ENCODE data around the gene C17orf50. TPM values are rescaled to one million over a fixed set of nuclear protein-coding genes. Genes with fewer than 3 reads are reported as not detected.

The C17orf50 gene
- total and polyA plus RNA-seq, 4 donors: 0.68 to 1.6 TPM; not detected in 2

DNA sequence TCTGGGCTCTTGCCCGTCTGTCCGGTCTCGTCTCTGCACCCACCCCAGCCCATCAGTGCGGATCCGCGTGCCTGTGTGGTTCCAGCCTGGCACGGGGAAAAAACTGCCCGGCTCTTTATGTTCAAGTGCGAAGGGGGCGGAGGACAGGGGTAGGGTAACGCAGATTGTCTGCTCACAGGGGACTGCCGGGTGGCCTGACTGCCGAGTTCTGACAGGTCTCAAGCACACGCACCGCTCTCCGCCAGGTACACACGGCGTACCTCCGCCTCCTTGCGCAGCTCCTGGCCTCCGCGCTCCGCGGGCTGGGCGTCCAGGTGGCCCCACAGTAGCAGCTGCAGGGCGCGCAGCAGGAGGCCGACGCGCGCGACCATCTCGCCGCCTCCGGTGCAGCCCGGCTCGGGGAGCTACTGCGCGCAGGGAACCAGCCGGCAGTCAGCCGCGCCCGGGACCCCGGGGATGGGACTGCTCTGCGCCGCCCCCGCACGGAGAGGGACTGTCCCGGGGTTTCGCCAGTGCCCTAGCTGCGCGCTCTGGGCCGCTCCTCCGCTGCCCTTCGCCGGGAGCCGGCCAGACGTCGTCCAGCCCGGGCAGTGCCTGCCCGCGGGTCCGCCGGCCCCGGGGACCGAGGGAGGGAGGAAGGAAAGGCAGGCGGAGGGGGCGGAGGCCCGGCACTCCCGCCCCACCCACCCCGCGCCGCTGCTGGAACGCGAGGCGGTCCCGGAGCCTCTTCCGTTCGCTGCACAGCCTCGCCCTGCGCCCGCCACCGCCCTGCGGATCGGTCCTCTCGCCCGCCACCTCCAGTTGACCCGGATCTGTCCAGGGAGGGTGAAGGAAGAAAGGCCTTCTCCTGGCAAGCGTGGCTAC, 34.6 kb downstream of the C17orf50 start, which contains the start of gene MMP28:
Gene MMP28, minus strand, starts transcription at position 635 of the 864 bp plus-strand sequence. Its CDS starts 264 bp downstream, at position 371.
- H3K36me3 ChIP-seq (ENCODE audit: control insufficient read depth, insufficient read depth, low read length): no peaks in the 10 kb centered on the region
- no peaks in the 10 kb centered on the region for H3K9me3 ChIP-seq (ENCODE audit: control insufficient read depth, insufficient read depth, low read length)
- H3K4me1 ChIP-seq (ENCODE audit: control insufficient read depth, insufficient read depth, low read length): peaks cover 37% of the 10 kb centered on the region
- H3K27ac ChIP-seq (ENCODE audit: low read depth, low read length): peak within 1 kb of the TSS; percentile 25
- DNase-seq (ENCODE audit: low read depth in 4 of 6, low spot score in 6 of 6): peak in 2 of 6 donors; percentile 44 to 65
- WGBS (ENCODE audit: insufficient coverage): under 1% methylated on average over 80 of the region's 89 CpGs
- H3K4me3 ChIP-seq (ENCODE audit: low read depth, low read length): peak within 1 kb of the TSS; percentile 38
- peaks cover 29% of the 10 kb centered on the region for H3K27me3 ChIP-seq (ENCODE audit: control insufficient read depth, insufficient read depth, low read length)

DNA sequence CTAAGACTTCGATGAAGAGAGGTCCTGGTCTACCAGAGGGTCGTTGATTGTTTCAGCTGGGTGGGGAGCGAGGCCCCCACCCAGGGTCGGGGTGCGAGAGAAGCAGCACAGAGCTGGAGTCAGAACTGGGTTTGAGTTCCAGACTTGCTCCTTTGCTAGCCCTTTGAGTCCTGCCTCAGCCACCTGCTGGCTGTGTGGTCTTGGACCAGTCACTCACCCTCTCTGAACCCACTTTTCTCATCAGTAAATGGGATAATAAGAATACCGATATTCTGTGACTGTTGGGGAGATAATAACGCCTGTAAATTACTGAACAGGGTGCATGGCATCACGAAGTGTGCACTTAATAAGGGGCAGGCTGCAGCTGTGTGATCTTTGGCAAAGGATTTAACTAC, 35.2 kb downstream of the C17orf50 start:
- Histone ChIP-seq H3K27me3 (ENCODE audit: control insufficient read depth, insufficient read depth, low read length) (peaks cover 29% of the 10 kb centered on the region), H3K4me1 (ENCODE audit: control insufficient read depth, insufficient read depth, low read length) (peaks cover 44% of the 10 kb centered on the region)
- WGBS (ENCODE audit: insufficient coverage): 43% methylated on average over 7 of the region's 8 CpGs

DNA sequence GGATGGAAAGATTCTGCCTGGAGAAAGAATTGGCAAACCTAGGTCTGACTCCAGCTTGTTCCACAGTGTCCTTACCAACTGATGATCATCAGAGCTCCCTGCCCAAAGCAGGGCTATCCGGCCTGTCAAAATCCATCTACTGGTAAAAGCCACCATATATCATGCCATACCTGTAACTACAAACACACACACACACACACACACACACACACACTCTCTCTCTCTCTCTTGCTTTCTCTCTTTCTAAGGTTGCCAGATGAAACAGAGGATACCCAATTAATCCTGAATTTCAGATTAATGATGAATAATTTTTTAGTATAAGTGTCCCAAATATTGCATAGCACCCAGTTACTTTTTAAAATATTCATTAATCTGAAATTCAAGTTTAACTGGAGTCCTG, 36.3 kb downstream of the C17orf50 start:
- Histone ChIP-seq H3K27ac (ENCODE audit: low read depth, low read length) (no peak overlapping the region), H3K36me3 (ENCODE audit: control insufficient read depth, insufficient read depth, low read length) (no peaks in the 10 kb centered on the region), H3K27me3 (ENCODE audit: control insufficient read depth, insufficient read depth, low read length) (peaks cover 29% of the 10 kb centered on the region), H3K4me3 (ENCODE audit: low read depth, low read length) (no peak overlapping the region), H3K9me3 (ENCODE audit: control insufficient read depth, insufficient read depth, low read length) (no peaks in the 10 kb centered on the region), H3K4me1 (ENCODE audit: control insufficient read depth, insufficient read depth, low read length) (peaks cover 54% of the 10 kb centered on the region)
- no peak for DNase-seq (ENCODE audit: low read depth in 4 of 6, low spot score in 6 of 6)
- WGBS (ENCODE audit: insufficient coverage): 93% methylated on average over 1 of the region's 1 CpG

More for the DNA sequence above, 35.2 kb downstream of the C17orf50 start:
- Histone ChIP-seq H3K27ac (ENCODE audit: low read depth, low read length) (peak overlapping the region; percentile 25), H3K36me3 (ENCODE audit: control insufficient read depth, insufficient read depth, low read length) (no peaks in the 10 kb centered on the region), H3K4me3 (ENCODE audit: low read depth, low read length) (peak overlapping the region; percentile 24), H3K9me3 (ENCODE audit: control insufficient read depth, insufficient read depth, low read length) (no peaks in the 10 kb centered on the region)
- DNase-seq (ENCODE audit: low read depth in 4 of 6, low spot score in 6 of 6): no peak

DNA sequence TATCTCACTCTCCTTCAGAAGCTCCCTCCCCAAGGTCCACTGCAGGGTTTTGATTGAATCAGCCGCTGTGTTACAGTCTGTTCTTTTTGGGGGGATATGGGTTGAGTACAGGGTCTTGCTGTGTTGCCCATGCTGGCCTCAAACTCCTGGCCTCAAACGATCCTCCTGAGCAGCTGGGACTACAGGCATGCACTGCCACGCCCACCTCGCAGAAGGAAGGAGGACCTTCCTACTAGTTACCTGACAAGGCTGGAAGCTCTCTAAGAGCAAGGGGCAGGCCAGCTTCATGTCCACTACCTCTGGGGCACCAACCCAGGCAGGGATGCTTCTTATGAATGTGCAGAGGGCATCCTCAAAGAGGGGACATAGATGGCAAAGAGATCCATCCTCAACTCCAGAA, 36.7 kb downstream of the C17orf50 start:
- 51% methylated on average over 3 of the region's 4 CpGs for WGBS (ENCODE audit: insufficient coverage)
- DNase-seq (ENCODE audit: low read depth in 4 of 6, low spot score in 6 of 6): no peak
- Histone ChIP-seq H3K9me3 (ENCODE audit: control insufficient read depth, insufficient read depth, low read length) (no peaks in the 10 kb centered on the region), H3K4me3 (ENCODE audit: low read depth, low read length) (no peak overlapping the region), H3K36me3 (ENCODE audit: control insufficient read depth, insufficient read depth, low read length) (no peaks in the 10 kb centered on the region), H3K27ac (ENCODE audit: low read depth, low read length) (no peak overlapping the region), H3K27me3 (ENCODE audit: control insufficient read depth, insufficient read depth, low read length) (peaks cover 25% of the 10 kb centered on the region), H3K4me1 (ENCODE audit: control insufficient read depth, insufficient read depth, low read length) (peaks cover 58% of the 10 kb centered on the region)

DNA sequence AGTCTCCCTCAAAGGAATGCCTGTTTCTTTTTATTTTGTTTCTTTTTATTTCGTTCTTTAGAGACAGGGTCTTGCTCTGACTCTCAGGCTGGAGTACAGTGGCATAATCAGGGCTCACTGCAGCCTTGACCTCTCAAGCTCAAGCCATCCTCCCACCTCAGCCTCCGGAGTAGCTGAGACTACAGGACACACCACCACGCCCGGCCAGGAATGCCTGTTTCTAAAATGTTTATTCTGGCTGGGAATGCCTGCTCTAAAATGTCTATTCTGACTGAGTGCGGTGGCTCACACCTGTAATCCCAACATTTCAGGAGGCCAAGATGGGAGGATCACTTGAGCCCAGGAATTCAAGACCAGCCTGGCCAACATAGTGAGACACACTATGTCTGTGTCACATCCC, 37.2 kb downstream of the C17orf50 start:
- no peaks in the 10 kb centered on the region for H3K36me3 ChIP-seq (ENCODE audit: control insufficient read depth, insufficient read depth, low read length)
- no peak overlapping the region for H3K4me3 ChIP-seq (ENCODE audit: low read depth, low read length)
- H3K27me3 ChIP-seq (ENCODE audit: control insufficient read depth, insufficient read depth, low read length): peaks cover 25% of the 10 kb centered on the region
- peaks cover 58% of the 10 kb centered on the region for H3K4me1 ChIP-seq (ENCODE audit: control insufficient read depth, insufficient read depth, low read length)
- no peaks in the 10 kb centered on the region for H3K9me3 ChIP-seq (ENCODE audit: control insufficient read depth, insufficient read depth, low read length)
- H3K27ac ChIP-seq (ENCODE audit: low read depth, low read length): no peak overlapping the region
- no peak for DNase-seq (ENCODE audit: low read depth in 4 of 6, low spot score in 6 of 6)
- 89% methylated on average over 4 of the region's 5 CpGs for WGBS (ENCODE audit: insufficient coverage)

DNA sequence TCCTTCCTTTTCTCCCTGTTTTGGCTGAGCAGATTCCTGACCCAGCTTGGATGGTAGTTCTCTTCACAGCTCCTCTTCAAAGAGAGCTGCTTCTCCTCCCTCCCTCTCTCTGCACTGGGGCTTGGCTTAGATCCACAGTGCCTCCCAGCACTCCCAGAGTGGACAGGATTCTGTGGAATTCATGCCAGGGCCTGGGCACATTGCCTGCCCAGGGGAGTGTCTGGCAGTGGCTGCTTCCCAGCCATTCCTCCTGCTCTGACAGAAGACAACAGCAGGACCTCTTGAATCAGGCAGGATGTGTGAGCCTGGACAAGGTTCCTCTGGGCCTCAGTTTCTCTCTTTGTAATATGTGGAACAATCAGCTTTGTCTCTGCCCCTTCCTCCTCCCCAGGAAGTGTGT, 39.3 kb downstream of the C17orf50 start:
- H3K9me3 ChIP-seq (ENCODE audit: control insufficient read depth, insufficient read depth, low read length): no peaks in the 10 kb centered on the region
- no peaks in the 10 kb centered on the region for H3K36me3 ChIP-seq (ENCODE audit: control insufficient read depth, insufficient read depth, low read length)
- peaks cover 10% of the 10 kb centered on the region for H3K27me3 ChIP-seq (ENCODE audit: control insufficient read depth, insufficient read depth, low read length)
- no peak overlapping the region for H3K4me3 ChIP-seq (ENCODE audit: low read depth, low read length)
- H3K4me1 ChIP-seq (ENCODE audit: control insufficient read depth, insufficient read depth, low read length): peaks cover 45% of the 10 kb centered on the region
- peak; percentile 59 to 96 (median 80) for DNase-seq (ENCODE audit: low read depth in 4 of 6, low spot score in 6 of 6)
- H3K27ac ChIP-seq (ENCODE audit: low read depth, low read length): peak overlapping the region; percentile 71

DNA sequence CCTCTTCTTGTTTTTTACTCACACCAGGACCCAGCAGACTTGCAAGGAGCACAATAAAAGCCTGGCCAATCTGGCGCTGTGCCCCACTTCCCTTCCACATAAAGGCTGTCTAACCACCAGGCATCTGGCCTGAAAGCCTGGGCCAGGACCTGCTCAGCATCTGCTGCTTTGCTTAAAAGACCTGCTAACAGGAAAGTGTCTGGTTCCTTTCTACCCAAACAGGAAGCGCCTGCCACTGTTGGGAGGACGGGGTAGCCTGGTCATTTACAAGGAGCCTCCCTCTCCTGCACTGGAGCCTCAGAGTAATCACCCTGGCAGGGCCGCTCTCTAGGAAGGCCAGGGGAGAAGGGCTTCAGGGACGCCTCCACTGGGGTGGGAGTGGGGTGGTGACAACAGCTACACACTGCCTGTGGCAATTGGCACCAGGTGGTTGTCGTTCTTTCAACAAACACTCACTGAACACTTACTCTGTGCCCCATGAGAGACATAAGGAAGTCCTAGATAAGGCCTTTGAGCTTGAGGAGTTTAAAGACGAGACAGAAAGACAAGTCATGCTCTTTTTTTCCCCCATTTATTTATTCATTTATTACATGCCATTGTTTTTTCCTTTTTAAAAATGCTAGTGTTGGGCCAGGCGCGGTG, 41.0 kb downstream of the C17orf50 start:
- no peaks in the 10 kb centered on the region for H3K36me3 ChIP-seq (ENCODE audit: control insufficient read depth, insufficient read depth, low read length)
- DNase-seq (ENCODE audit: low read depth in 4 of 6, low spot score in 6 of 6): peak in 5 of 6 donors; percentile 46 to 95 (median 72)
- no peaks in the 10 kb centered on the region for H3K9me3 ChIP-seq (ENCODE audit: control insufficient read depth, insufficient read depth, low read length)
- H3K4me3 ChIP-seq (ENCODE audit: low read depth, low read length): no peak overlapping the region
- H3K4me1 ChIP-seq (ENCODE audit: control insufficient read depth, insufficient read depth, low read length): peaks cover 36% of the 10 kb centered on the region
- 33% methylated on average over 1 of the region's 9 CpGs for WGBS (ENCODE audit: insufficient coverage)
- peak overlapping the region; percentile 69 for H3K27ac ChIP-seq (ENCODE audit: low read depth, low read length)
- no peaks in the 10 kb centered on the region for H3K27me3 ChIP-seq (ENCODE audit: control insufficient read depth, insufficient read depth, low read length)

DNA sequence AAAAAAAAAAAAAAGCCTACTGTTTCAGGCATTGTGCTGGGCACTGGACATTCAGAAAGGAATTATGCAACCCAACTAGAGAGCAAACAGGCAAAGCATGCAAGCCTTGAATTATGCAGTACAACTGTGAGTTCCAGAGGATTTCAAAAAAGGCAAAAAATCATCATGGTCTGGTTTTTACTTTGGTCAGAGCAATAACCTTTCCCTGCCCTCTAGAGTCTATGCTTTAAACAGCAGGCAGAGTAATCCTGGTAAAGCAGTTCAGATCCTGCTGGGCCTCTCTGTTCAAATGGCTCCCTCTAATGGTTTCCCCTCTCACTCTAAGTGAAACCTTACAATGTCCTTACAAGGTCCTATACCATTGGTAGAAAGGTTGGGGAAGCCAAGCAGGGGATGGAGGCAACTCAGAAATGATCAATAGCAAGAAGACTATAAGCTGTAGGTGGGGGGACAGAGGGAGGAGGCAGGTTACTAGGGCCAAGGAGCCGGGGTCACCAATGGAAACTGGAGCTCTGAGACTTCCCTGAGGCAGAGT, 44.0 kb downstream of the C17orf50 start:
- H3K27me3 ChIP-seq (ENCODE audit: control insufficient read depth, insufficient read depth, low read length): no peaks in the 10 kb centered on the region
- peak in 5 of 6 donors; percentile 44 to 92 (median 66) for DNase-seq (ENCODE audit: low read depth in 4 of 6, low spot score in 6 of 6)
- no peaks in the 10 kb centered on the region for H3K9me3 ChIP-seq (ENCODE audit: control insufficient read depth, insufficient read depth, low read length)
- no peak overlapping the region for H3K27ac ChIP-seq (ENCODE audit: low read depth, low read length)
- no peak overlapping the region for H3K4me3 ChIP-seq (ENCODE audit: low read depth, low read length)
- no CpG with 5 or more reads among the region's 1 CpG for WGBS (ENCODE audit: insufficient coverage)
- peaks cover 34% of the 10 kb centered on the region for H3K4me1 ChIP-seq (ENCODE audit: control insufficient read depth, insufficient read depth, low read length)
- H3K36me3 ChIP-seq (ENCODE audit: control insufficient read depth, insufficient read depth, low read length): no peaks in the 10 kb centered on the region

DNA sequence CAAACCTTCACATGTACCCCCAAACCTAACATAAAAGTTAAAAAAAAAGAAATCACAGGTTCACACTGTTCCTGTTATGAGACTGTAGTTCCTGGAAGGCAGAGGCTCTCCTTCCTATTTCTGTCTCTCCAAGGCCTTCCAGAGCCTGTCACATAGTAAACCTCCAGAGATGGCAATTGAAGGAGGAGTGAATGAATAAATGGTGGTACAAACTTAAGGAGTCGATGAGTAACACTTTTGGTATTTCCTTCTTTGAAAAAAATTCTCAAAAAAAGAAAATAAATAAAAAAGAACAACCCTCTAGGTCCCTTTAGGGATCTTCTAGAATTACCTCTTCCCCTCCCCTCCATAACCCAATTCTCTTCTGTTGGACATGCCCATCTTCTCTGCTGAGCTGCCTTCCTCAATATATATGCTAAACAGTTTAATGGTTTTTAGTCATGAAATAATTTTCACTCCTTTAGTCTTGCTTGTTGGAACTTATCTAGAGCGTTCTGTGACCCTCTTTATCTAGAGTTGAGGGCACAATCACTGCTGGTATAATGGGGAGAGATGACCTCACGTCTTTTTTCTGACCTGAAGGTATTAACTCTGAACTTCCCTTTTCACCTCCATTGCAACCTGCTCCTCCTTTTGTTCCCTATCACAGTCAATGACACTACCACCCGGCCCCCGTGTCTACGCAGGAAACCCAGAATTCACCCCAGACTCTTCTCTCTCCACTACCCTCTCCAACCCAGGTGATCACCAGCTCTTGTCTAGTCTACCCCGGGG, 46.9 kb downstream of the C17orf50 start:
- H3K9me3 ChIP-seq (ENCODE audit: control insufficient read depth, insufficient read depth, low read length): no peaks in the 10 kb centered on the region
- peaks cover 8% of the 10 kb centered on the region for H3K4me1 ChIP-seq (ENCODE audit: control insufficient read depth, insufficient read depth, low read length)
- no peak for DNase-seq (ENCODE audit: low read depth in 4 of 6, low spot score in 6 of 6)
- no peaks in the 10 kb centered on the region for H3K36me3 ChIP-seq (ENCODE audit: control insufficient read depth, insufficient read depth, low read length)
- no peak overlapping the region for H3K4me3 ChIP-seq (ENCODE audit: low read depth, low read length)
- H3K27me3 ChIP-seq (ENCODE audit: control insufficient read depth, insufficient read depth, low read length): no peaks in the 10 kb centered on the region
- 83% methylated on average over 4 of the region's 7 CpGs for WGBS (ENCODE audit: insufficient coverage)
- H3K27ac ChIP-seq (ENCODE audit: low read depth, low read length): no peak overlapping the region

Data from spinal cord (tissue), 10 donors.